NCI-H524 (cell line): ENCODE data around the gene NADK.

Experiments used
- DNase-seq, 2 experiments: peaks; one replicate each; lab custom pipeline; 2025; lab: John Stamatoyannopoulos, UW

Gene NADK

DNA sequence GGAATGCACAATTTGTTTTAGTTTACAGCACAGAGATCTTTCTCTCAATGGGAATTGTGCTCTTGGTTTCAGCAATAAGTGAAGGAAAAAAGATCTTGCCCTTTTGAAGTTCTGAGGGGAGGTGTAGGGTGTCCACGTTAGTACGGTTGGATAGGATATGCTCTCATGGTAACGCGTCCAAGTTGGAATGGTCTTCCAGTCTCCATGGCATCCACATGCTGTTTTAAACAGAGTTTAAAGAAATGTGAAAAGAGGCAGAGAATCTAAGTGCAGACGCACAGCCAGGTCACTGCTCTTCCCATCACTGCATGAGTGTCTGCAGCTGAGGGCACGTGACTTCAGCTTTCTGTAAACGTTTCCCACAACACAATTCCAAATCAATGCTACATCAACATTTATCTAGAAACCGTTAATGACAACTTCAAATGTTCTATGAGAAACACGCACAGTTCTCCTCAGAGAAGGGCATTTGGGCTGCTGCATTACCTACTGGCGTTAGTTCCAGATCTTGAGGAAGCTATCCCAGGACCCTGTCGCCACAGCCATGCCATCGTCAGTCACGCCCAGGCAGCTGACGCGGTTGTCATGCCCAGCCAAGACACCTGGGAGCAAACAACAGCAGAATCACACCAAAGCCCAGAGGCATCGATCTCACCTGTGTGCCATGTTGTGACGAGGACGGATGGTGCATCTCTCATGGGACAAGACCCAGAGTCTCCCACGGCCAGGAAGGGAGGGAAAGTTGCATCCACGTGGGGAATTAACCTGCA is 8.8 kb upstream of the NADK start:
- DNase-seq = no peak

DNA sequence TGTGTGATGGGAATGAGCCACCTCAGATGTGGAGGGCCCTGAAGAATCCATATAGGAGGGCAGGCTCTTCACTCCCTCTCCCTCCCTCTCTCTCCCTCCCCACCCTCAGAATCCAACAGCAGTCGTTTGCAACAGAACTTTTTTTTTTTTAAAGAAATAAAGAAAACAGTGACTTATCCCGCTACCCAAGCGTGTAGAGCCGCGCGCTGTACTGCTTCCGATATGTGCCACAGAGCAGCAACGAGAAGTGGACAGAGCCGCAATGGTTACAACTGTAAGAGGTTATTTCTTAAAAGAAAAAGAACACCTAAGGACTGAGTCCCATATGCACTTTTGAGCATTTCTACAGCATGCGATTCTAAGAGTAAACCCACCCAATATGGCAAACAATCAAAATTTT is 7.4 kb upstream of the NADK start:
- DNase-seq = no peak

- no peak for DNase-seq
These were observed 6.7 kb upstream of the NADK start for GRCh38 chr1:1784933-1785332.

- DNase-seq = no peak
These were observed 5.0 kb upstream of the NADK start for GRCh38 chr1:1783320-1783719.

DNA sequence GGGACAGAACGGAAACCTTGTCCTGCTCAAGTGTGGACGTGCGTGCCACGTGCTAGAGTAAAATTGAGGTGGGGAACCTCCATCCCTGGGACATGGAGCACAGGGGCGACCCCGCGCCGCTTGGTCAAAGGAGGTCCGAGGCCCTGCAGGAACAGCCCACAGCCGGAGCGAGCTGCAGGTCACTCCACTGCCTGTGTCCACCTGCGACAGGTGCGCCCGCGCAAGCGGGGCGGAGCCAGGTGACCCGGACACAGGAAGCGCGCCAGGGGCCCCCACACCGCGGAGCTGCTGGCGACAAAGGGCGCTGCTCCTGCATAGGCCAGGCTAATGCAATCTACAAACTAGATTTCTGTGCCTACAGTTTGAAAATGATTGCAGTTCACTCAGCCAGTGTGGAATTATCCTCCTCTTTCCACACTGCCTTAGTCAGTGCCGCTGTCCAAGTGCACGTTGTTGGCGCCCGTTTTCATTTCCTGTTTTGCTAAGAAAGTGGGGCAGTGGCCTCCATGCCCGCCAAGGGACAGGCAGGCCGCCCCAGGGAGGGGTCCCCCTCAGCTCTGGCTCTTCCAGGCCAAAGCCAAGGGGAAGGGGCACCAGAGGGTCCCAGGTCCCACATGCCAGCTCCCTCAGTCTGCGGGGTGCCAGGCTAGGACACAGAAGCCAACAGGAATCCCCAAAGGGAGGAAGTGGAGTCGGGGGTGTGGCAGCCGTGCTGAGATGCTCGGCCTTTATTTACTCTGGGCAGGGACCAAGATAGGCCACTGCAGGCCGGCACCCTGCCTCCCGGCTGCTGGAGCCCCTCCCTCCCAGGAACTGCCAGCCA is 4.3 kb upstream of the NADK start:
- DNase-seq = no peak

GRCh38 chr1:1781526-1781903 is 3.2 kb upstream of the NADK start:
- no peak for DNase-seq

DNA sequence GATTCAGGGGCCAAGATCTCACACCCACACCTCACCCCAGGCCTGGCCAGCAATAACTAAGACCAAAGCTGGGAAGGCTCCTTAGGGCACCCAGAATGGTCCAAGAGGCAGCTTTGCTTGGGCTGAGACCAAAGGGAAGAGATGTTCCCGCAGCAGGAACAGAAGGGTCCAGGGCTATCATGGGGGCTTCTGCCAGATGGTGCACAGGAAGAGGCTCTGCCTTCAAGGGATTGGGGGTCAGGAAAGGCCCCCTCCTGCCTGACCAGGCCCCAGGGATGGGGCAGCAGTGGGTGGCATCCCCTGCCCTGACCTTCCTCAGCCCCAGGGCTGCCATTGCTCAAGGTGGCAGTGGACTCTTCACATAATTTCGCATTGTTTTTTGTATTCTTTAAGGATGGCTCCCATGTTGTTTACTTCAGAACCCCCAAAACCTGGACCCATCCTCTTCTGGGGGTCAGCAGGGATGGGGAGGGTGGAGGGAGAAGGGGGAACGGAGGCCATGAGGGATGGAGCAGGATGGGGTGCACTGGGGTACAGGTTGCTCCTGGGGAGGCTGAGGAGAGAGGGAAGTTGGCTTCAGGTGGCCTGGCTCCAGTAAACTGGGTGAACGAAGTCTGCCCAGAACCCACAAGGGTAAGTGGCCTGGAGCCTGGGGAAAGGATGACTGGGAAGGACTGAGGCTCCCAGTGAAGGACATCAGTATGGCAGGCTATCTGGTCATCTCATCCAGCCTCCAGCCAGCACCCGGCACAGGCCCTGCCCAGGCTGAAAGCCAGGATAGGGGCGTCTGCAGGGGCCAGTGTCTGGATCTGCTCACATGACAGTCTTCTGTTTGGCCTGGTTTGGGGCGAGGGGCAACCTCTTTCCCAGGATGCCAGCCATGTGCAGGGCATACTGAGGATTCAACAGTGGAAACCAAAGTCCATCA is 2.6 kb upstream of the NADK start:
- DNase-seq = no peak

GRCh38 chr1:1779691-1780597 is 1.7 kb upstream of the NADK start:
- no peak for DNase-seq

DNA sequence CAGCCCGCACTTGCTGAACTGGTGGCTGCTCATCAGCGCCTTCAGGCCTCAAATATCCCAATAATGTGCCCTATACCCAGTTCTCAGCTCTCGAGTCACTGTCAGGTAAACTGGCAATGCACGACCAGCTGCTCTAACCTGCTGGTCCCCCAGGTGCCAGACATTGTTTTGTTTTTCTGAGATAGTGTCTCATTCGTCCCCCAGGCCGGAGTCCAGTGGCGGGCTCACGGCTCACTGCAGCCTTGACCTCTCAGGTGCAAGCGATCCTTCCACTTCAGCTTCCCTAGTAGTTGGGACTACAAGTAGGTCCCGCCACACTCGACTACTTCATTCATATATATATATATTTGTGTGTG is 1.0 kb upstream of the NADK start:
- no peak for DNase-seq

DNA sequence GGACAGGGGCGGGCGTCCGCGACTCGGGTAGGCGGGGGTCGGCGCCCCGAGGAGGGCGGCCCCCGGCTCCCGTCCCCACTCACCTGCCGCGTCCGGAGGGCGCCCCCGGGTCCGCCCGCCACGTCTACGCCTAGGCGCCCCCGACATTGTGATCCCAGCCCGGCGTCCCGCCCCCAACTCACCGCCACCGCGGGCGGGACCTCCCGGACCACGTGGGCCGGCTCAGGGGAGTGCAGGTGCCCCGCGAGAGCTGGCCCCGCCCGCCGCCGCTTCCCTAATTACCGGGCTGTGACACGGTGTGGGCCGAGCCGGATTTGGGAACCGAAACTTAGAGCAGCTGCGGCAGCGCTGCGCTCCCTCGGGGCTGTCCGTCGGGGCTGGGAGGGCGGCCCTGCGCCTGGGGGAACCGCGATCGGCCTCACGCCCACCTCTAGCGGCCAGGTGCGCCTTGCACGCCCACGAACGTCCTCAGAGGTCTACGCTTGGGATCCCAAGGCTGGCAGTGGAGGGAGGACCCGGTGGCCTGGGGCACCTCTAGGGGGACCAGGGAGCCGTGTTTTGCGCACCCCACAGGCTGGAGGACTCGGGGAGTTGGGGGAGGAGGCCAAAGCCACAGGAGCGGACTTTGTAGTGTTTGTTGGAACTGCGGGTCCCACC is 521 bp upstream of the NADK start:
- peak in 1 of 2 experiments; percentile 27 for DNase-seq

DNA sequence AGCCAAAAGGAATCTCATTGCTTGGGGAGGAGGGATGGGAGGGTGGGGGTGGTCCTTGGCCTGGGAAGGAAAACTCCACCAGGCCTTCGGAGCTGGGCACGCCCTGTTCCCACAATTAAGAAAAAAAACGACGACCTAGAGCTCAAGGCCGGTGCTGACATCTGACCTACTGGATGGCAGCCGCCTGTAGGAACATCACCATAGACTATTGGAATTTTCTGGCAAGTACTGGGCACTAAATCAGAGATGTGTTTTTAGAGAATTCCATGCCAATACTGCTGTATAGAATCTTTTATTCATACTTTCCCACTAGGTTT is 729 bp downstream of the NADK start:
- no peak for DNase-seq

DNA sequence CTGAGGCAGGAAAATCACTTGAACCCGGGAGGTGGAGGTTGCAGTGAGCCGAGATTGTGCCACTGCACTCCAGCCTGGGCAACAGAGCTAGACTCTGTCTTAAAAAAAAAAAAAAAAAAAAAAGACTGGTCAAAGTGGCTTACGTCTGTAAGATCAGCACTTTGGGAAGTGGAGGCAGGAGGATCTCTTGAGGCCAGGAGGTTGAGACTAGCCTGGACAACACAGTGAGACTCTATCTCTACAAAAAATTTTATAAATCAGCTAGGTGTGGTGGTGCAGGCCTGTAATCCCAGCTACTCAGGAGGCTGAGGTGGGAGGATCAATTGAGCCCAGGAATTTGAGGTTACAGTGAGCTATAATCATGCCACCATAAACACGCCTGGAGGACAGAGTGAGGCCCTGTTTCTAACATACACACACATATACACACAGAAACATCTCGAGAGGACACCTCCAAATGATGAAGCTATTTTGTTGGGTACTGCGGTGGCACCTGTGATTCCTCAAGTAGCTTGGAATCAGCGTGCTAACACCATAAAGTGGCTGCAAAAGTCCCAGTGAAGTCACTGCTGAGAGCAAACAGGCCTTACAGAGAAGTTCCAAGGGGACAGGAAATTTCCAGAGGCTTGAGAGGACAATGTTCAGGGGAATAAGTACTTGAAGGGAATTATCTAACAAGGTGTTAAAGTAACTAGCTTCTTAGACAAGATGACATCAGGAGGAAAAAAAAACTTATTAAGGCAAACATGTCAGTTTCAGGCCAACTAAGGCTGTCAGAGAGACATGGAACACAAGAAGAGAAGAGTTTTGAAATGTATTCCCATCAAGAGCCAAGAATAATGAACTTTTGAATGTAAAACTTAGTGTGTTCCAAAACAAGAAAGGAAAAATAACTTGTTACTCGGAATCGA is 1.3 kb downstream of the NADK start:
- DNase-seq = no peak

- DNase-seq = no peak
These were observed 2.7 kb downstream of the NADK start for GRCh38 chr1:1775327-1776226.

- DNase-seq = no peak
These were observed 4.4 kb downstream of the NADK start for GRCh38 chr1:1773874-1774273.

- no peak for DNase-seq
These were observed 7.2 kb downstream of the NADK start for GRCh38 chr1:1771096-1771495.

- DNase-seq = no peak
These were observed 8.2 kb downstream of the NADK start for GRCh38 chr1:1770102-1770501.

- no peak for DNase-seq
These were observed 9.8 kb downstream of the NADK start for GRCh38 chr1:1768249-1768992.

- DNase-seq = no peak
These were observed 13.3 kb downstream of the NADK start for GRCh38 chr1:1764876-1765470.
